Liver (tissue), 9 donors: ENCODE measurements around the gene IDH3A. TPM values are rescaled to one million over a fixed set of nuclear protein-coding genes. Genes with fewer than 3 reads are reported as not detected.

Experiments used
- DNase-seq: peaks from one replicate; pipeline ENCODE4 v3.0.0-alpha.2; 2017; ENCODE audit warnings: low spot score
- H3K27ac ChIP-seq, 2 donors: one replicate each; pipeline ENCODE4 v1.7.0; 2013; ENCODE audit warnings: inconsistent platforms in 2 of 2, low read length in 2 of 2, control low read depth in 1 of 2, low read depth in 1 of 2, mild to moderate bottlenecking in 1 of 2
- H3K27me3 ChIP-seq, 4 donors: one replicate each; pipeline versions ENCODE4 v1.6.1 to v1.7.0; 2013; ENCODE audit warnings: low read length in 3 of 4, inconsistent platforms in 1 of 4, mild to moderate bottlenecking in 1 of 4, moderate library complexity in 1 of 4; ENCODE audit not compliant: control insufficient read depth in 4 of 4, insufficient read depth in 4 of 4
- H3K36me3 ChIP-seq, 4 donors: one replicate each; pipeline versions ENCODE4 v1.6.1 to v1.7.0; 2013; ENCODE audit warnings: low read length in 3 of 4, mild to moderate bottlenecking in 3 of 4, low read depth in 1 of 4, moderate library complexity in 1 of 4; ENCODE audit not compliant: control insufficient read depth in 4 of 4, insufficient read depth in 3 of 4
- H3K4me1 ChIP-seq, 4 donors: one replicate each; pipeline versions ENCODE4 v1.6.1 to v1.7.0; 2013; ENCODE audit warnings: low read length in 3 of 4, mild to moderate bottlenecking in 3 of 4, moderate library complexity in 1 of 4; ENCODE audit not compliant: control insufficient read depth in 4 of 4, insufficient read depth in 4 of 4
- H3K4me3 ChIP-seq, 3 donors: one replicate each; pipeline versions ENCODE4 v1.6.1 to v1.7.0; 2013; ENCODE audit warnings: low read length in 3 of 3, control low read depth in 1 of 3, low read depth in 1 of 3, mild to moderate bottlenecking in 1 of 3
- H3K9ac ChIP-seq, 2 donors: one replicate each; pipeline ENCODE4 v1.7.0; 2013; ENCODE audit warnings: low read length in 2 of 2, mild to moderate bottlenecking in 2 of 2, moderate library complexity in 2 of 2, control low read depth in 1 of 2, low read depth in 1 of 2
- H3K9me3 ChIP-seq, 4 donors: one replicate each; pipeline versions ENCODE4 v1.6.1 to v1.7.0; 2013; ENCODE audit warnings: low read length in 3 of 4; ENCODE audit not compliant: control insufficient read depth in 4 of 4
- EGR1 ChIP-seq, 2 donors: IDR thresholded peaks; 2 replicates each; pipeline ENCODE4 v1.6.1; 2016 to 2018; ENCODE audit warnings: antibody characterized with exemption in 2 of 2, low read depth in 2 of 2
- FOXA1 ChIP-seq: IDR thresholded peaks from 2 replicates; pipeline ENCODE4 v1.6.1; 2016; ENCODE audit warnings: antibody characterized with exemption
- FOXA2 ChIP-seq: IDR thresholded peaks from 2 replicates; pipeline ENCODE4 v1.6.1; 2016; ENCODE audit warnings: antibody characterized with exemption
- GABPA ChIP-seq, 2 donors: IDR thresholded peaks in 1 of 2; conservative IDR thresholded peaks in 1 of 2; 2 replicates each; pipeline ENCODE4 v1.6.1; 2016; ENCODE audit warnings: antibody characterized with exemption in 2 of 2, mild to moderate bottlenecking in 1 of 2, moderate library complexity in 1 of 2
- HNF4A ChIP-seq, 2 donors: conservative IDR thresholded peaks; 2 replicates each; pipeline ENCODE4 v1.6.1; 2016; ENCODE audit warnings: antibody characterized with exemption in 2 of 2, mild to moderate bottlenecking in 2 of 2
- NR2F2 ChIP-seq: IDR thresholded peaks from 2 replicates; pipeline ENCODE4 v1.6.1; 2016; ENCODE audit warnings: antibody characterized with exemption
- RAD21 ChIP-seq, 2 donors: IDR thresholded peaks; 2 replicates each; pipeline ENCODE4 v1.6.1; 2016; ENCODE audit warnings: antibody characterized with exemption in 2 of 2, mild to moderate bottlenecking in 2 of 2
- RXRA ChIP-seq, 2 donors: IDR thresholded peaks; 2 replicates each; pipeline ENCODE4 v1.6.1; 2017 to 2018; ENCODE audit warnings: antibody characterized with exemption in 2 of 2, mild to moderate bottlenecking in 1 of 2
- SP1 ChIP-seq: IDR thresholded peaks from 2 replicates; pipeline ENCODE4 v1.6.1; 2018; ENCODE audit warnings: antibody characterized with exemption, mild to moderate bottlenecking
- TAF1 ChIP-seq: conservative IDR thresholded peaks from 2 replicates; pipeline ENCODE4 v1.6.1; 2016; ENCODE audit warnings: antibody characterized with exemption, mild to moderate bottlenecking
- YY1 ChIP-seq: IDR thresholded peaks from 2 replicates; pipeline ENCODE4 v1.6.1; 2016; ENCODE audit warnings: antibody characterized with exemption, mild to moderate bottlenecking
- WGBS: extraction: QIAGEN DNeasy Blood & Tissue Kit; methylation state at CpG from one replicate; pipeline ENCODE4 v1.1.7; 2013; 5-methylcytosine and 5-hydroxymethylcytosine counted together
- polyA plus RNA-seq, 2 donors: library from polyadenylated mRNA; stranded (reverse) in 1 of 2; unstranded in 1 of 2; fragments of 200-250 nt in 1 of 2; fragments of >200 nt in 1 of 2; fragmentation: Nextera tagmentation in 1 of 2; extraction: Ambion mirVana in 1 of 2; gene quantifications; one replicate each; pipeline versions ENCODE4 v1.2.1 to v1.2.3, GENCODE V29; 2013 to 2015
- total RNA-seq, 2 donors: library from RNA; depleted of rRNA; stranded (reverse); fragments of >200 nt; gene quantifications; one replicate each; pipeline ENCODE4 v1.2.3, GENCODE V29; 2014
- TF ChIP-seq, protein P1 (sequence below): IDR thresholded peaks from 2 replicates; pipeline ENCODE4 v1.6.1; 2016; ENCODE audit warnings: antibody characterized with exemption
- TF ChIP-seq, protein P2 (sequence below): IDR thresholded peaks from 2 replicates; pipeline ENCODE4 v1.6.1; 2016; ENCODE audit warnings: antibody characterized with exemption
- TF ChIP-seq, protein P3 (sequence below): IDR thresholded peaks from 2 replicates; pipeline ENCODE4 v1.6.1; 2016; ENCODE audit warnings: antibody characterized with exemption, mild to moderate bottlenecking
- TF ChIP-seq, protein P4 (sequence below): fragments of 150-350 bp; IDR thresholded peaks from 2 replicates; pipeline ENCODE4 v1.5.1; 2017; ENCODE audit warnings: improper control_type of control experiment, low read depth, low read length; ENCODE audit not compliant: missing input control
- donor health status: healthy.
- donor health status: healthy.
- donor health status: healthy.
- donor health status: healthy.
- donor health status: healthy.

IDH3A gene
- total and polyA plus RNA-seq, 4 donors, result 13.5 to 51.7 (median 24.0) TPM

DNA sequence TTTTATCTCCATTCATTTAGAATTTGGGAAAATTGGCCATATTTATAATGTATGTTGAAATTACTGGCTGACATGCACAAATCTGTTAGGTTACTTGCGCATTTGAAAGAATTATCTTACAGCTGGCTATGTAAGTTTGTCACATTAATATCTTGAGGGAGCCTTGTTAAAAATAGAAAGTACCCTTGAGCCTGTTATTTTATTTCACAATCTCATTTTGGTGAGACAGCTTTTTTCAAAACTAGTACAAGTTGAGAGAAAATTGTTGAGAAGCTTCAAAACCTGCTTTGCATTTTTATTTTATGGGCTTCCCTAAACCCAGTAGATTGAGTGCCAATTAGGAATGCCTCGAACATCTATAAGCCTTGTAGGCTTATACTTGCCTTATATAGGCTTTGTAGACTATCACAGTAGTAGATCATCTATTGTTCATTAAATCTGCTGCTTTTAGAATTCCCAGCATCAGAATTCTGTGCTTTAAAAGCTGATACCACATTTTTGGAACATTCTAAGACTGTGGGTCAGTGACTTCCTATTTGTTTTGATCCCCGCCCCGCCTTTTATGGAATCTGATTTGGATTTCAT lies 6.3 kb downstream of the IDH3A start:
- no peak overlapping the region for H3K27ac ChIP-seq
- 93% methylated on average over 4 of the region's 4 CpGs for WGBS
- H3K4me3 ChIP-seq, result no peak overlapping the region
- H3K9ac ChIP-seq, result no peak overlapping the region
- no peak for DNase-seq
- H3K9me3 ChIP-seq, result no peaks in the 10 kb centered on the region
- H3K4me1 ChIP-seq, result peaks cover 0 to 6% (median 2%) of the 10 kb centered on the region in 4 donors
- H3K27me3 ChIP-seq, result no peaks in the 10 kb centered on the region
- peaks cover 4 to 11% (median 7%) of the 10 kb centered on the region in 4 donors for H3K36me3 ChIP-seq
- TF ChIP-seq EGR1 (IDR thresholded peaks at IDR 0.05; ENCODE audit: low read depth in 2 of 2), result no peak

DNA sequence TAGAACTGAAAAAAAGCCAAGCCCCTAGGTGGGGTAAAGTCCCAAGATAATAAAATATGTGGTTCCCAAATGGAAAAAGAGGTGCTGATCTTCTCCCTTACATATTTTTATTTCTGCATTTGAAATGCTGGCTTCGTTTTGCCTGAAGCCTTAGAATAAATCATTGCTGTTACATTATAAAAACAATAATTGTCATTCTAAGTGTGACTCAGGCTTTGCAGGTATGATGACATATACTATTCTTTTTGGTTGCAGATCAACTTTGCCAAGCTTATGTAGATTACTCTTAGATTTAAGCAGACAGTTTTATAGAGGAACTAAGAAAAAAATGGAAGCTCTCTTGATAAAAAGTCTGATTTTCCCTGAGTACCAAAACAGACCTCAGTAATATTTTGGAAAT lies 7.5 kb downstream of the IDH3A start:
- WGBS, result 90% methylated on average over 1 of the region's 1 CpG
- DNase-seq, result no peak
- Histone ChIP-seq H3K9ac (no peak overlapping the region), H3K27ac (no peak overlapping the region), H3K36me3 (peaks cover 9 to 18% (median 14%) of the 10 kb centered on the region in 4 donors), H3K4me3 (no peak overlapping the region), H3K4me1 (no peaks in the 10 kb centered on the region), H3K9me3 (no peaks in the 10 kb centered on the region), H3K27me3 (no peaks in the 10 kb centered on the region)
- TF ChIP-seq, protein P1, sequence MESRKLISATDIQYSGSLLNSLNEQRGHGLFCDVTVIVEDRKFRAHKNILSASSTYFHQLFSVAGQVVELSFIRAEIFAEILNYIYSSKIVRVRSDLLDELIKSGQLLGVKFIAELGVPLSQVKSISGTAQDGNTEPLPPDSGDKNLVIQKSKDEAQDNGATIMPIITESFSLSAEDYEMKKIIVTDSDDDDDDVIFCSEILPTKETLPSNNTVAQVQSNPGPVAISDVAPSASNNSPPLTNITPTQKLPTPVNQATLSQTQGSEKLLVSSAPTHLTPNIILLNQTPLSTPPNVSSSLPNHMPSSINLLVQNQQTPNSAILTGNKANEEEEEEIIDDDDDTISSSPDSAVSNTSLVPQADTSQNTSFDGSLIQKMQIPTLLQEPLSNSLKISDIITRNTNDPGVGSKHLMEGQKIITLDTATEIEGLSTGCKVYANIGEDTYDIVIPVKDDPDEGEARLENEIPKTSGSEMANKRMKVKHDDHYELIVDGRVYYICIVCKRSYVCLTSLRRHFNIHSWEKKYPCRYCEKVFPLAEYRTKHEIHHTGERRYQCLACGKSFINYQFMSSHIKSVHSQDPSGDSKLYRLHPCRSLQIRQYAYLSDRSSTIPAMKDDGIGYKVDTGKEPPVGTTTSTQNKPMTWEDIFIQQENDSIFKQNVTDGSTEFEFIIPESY, result no peak
- TF ChIP-seq NR2F2, result no peak
- no peak for TF ChIP-seq SP1
- TF ChIP-seq, protein P2, sequence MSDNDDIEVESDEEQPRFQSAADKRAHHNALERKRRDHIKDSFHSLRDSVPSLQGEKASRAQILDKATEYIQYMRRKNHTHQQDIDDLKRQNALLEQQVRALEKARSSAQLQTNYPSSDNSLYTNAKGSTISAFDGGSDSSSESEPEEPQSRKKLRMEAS, result no peak
- TF ChIP-seq EGR1 (IDR thresholded peaks at IDR 0.05; ENCODE audit: low read depth in 2 of 2), result no peak
- TF ChIP-seq TAF1, result no peak
- TF ChIP-seq HNF4A (conservative IDR thresholded peaks at IDR 0.05), result no peak
- TF ChIP-seq, protein P3, sequence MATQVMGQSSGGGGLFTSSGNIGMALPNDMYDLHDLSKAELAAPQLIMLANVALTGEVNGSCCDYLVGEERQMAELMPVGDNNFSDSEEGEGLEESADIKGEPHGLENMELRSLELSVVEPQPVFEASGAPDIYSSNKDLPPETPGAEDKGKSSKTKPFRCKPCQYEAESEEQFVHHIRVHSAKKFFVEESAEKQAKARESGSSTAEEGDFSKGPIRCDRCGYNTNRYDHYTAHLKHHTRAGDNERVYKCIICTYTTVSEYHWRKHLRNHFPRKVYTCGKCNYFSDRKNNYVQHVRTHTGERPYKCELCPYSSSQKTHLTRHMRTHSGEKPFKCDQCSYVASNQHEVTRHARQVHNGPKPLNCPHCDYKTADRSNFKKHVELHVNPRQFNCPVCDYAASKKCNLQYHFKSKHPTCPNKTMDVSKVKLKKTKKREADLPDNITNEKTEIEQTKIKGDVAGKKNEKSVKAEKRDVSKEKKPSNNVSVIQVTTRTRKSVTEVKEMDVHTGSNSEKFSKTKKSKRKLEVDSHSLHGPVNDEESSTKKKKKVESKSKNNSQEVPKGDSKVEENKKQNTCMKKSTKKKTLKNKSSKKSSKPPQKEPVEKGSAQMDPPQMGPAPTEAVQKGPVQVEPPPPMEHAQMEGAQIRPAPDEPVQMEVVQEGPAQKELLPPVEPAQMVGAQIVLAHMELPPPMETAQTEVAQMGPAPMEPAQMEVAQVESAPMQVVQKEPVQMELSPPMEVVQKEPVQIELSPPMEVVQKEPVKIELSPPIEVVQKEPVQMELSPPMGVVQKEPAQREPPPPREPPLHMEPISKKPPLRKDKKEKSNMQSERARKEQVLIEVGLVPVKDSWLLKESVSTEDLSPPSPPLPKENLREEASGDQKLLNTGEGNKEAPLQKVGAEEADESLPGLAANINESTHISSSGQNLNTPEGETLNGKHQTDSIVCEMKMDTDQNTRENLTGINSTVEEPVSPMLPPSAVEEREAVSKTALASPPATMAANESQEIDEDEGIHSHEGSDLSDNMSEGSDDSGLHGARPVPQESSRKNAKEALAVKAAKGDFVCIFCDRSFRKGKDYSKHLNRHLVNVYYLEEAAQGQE, result no peak
- TF ChIP-seq RXRA (IDR thresholded peaks at IDR 0.05), result no peak
- TF ChIP-seq FOXA1, result no peak
- TF ChIP-seq FOXA2, result no peak

DNA sequence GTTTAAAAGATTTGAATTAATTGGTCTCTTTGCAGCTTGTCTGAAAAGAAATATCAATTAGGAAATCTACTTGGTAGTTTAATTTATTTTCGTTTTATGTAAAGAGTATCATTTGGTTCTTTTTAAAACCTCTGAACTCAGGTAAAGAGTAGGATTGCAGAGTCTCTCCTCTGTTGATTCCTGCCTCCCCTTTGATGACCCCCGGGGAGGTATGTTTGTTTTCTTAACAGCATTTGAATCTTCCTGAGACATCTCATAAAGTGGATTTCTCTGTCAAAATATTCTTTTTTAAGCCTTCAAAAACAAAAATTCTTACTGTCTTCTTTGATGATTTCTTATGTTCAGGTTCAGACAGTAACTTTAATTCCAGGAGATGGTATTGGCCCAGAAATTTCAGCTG lies 8.0 kb downstream of the IDH3A start:
- H3K4me1 ChIP-seq, result no peaks in the 10 kb centered on the region
- H3K9ac ChIP-seq, result no peak overlapping the region
- DNase-seq, result no peak
- 61% methylated on average over 2 of the region's 2 CpGs for WGBS
- H3K27me3 ChIP-seq, result no peaks in the 10 kb centered on the region
- H3K4me3 ChIP-seq, result no peak overlapping the region
- H3K36me3 ChIP-seq, result peaks cover 15 to 24% (median 19%) of the 10 kb centered on the region in 4 donors
- no peak overlapping the region for H3K27ac ChIP-seq
- H3K9me3 ChIP-seq, result no peaks in the 10 kb centered on the region
- no peak for TF ChIP-seq GABPA (IDR thresholded peaks at IDR 0.05 in 1 of 2, conservative IDR thresholded peaks at IDR 0.05 in 1 of 2)
- TF ChIP-seq, protein P3, result no peak
- no peak for TF ChIP-seq RAD21 (IDR thresholded peaks at IDR 0.05)
- no peak for TF ChIP-seq EGR1 (IDR thresholded peaks at IDR 0.05; ENCODE audit: low read depth in 2 of 2)
- no peak for TF ChIP-seq HNF4A (conservative IDR thresholded peaks at IDR 0.05)
- TF ChIP-seq, protein P4, sequence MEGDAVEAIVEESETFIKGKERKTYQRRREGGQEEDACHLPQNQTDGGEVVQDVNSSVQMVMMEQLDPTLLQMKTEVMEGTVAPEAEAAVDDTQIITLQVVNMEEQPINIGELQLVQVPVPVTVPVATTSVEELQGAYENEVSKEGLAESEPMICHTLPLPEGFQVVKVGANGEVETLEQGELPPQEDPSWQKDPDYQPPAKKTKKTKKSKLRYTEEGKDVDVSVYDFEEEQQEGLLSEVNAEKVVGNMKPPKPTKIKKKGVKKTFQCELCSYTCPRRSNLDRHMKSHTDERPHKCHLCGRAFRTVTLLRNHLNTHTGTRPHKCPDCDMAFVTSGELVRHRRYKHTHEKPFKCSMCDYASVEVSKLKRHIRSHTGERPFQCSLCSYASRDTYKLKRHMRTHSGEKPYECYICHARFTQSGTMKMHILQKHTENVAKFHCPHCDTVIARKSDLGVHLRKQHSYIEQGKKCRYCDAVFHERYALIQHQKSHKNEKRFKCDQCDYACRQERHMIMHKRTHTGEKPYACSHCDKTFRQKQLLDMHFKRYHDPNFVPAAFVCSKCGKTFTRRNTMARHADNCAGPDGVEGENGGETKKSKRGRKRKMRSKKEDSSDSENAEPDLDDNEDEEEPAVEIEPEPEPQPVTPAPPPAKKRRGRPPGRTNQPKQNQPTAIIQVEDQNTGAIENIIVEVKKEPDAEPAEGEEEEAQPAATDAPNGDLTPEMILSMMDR, result no peak
- TF ChIP-seq YY1, result no peak
- TF ChIP-seq, protein P2, result no peak
- TF ChIP-seq NR2F2, result no peak
